ENCODE data around the gene ZMYM4. TPM values are rescaled to one million over a fixed set of nuclear protein-coding genes. Genes with fewer than 3 reads are reported as not detected.

ZMYM4 gene
- polyA plus RNA-seq, 1 of the 3 experiments (the other 2 are of a cell fraction), result 12.2 TPM

DNA sequence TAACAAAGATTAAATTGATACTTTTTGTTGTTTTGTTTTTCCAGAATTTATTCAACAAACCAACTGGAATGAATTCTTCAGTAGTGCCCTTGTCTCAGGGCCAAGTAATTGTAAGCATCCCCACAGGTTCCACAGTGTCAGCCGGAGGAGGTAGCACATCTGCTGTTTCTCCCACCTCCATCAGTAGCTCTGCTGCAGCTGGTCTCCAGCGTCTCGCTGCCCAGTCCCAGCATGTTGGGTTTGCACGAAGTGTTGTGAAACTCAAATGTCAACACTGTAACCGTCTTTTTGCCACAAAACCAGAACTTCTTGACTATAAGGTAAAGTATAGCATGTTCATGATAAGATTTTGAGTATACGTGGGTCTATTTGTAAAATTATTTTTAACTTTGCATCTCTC lies 118.5 kb downstream of the ZMYM4 start (continued):
- no peak for TF ChIP-seq GABPA (IDR thresholded peaks at IDR 0.05; ENCODE audit: low read depth)

DNA sequence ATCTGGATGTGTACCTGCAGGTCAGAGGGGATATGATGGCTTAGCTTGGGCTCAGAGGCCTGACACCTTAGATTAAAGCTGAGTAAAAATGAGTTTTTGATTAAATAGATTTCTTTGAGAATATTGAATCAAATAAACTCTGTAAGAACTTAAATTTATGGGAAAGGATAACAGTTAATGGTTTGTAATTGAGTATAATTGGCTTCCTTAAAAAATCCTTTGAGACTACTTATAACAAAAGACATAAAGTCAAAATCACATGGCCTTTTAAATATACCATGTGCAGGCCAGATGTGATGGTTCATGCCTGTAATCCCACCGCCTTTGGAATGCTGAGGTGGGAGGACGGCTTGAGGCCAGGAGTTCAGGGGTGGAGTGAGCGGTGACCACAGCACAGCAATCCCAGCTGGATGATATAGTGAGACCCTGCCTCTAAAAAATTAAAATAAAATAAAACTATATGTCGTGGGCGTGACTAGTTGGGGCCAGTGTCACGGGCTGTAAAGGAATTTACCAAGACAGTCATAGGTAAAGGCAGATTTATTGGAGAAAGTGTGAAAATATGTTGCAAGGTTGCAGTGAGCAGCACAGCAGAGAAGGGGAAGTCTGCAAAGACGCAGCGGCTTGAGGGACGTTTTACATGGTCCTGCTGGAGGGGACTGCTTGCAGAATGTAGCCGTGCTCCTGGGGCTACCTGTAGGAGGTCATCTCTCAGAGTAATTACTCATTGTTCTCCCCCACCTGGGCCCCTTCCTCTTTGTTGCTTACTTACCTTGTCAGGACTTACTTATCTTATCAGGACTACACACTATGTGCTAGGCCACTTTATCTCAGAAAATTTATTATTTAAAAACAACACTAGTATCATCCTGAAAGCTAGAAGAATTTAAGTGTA lies 122.3 kb downstream of the ZMYM4 start:
- H4K20me1 ChIP-seq (ENCODE audit: insufficient read depth), result no peaks in the 10 kb centered on the region
- 97% methylated on average over 10 of the region's 10 CpGs for WGBS (ENCODE audit: low lambda C conversion rate)
- H3K9me2 ChIP-seq, result peaks cover 3% of the 10 kb centered on the region; the same call in 1 of the 2 replicates
- H3K9me3 ChIP-seq, result no peaks in the 10 kb centered on the region
- DNase-seq, result no peak
- POLR2A ChIA-PET, result interaction anchor here (0.6 kb wide), 1 partner anchor 58 kb away, joined by 4 read pairs; no protein-coding TSS in a partner anchor
- no peaks in the 10 kb centered on the region for H3K4me1 ChIP-seq (ENCODE audit: control insufficient read depth in 1 of 2, insufficient read depth in 2 of 2, low read depth in 1 of 2, low read length in 1 of 2)
- no peak overlapping the region for H2AFZ ChIP-seq (ENCODE audit: low read depth)
- H3K79me2 ChIP-seq (ENCODE audit: insufficient read depth), result no peaks in the 10 kb centered on the region
- no peaks in the 10 kb centered on the region for H3K27me3 ChIP-seq (ENCODE audit: insufficient read depth)
- peaks cover 8% of the 10 kb centered on the region for H3F3A ChIP-seq (replicated peaks; ENCODE audit: insufficient read depth)
- H3K4me2 ChIP-seq, result no peak overlapping the region
- no peak overlapping the region for H3K9ac ChIP-seq
- CTCF ChIA-PET, result interaction anchor here (1.0 kb wide), 1 partner anchor 15 kb away, joined by 4 read pairs; no protein-coding TSS in a partner anchor
- H3K36me3 ChIP-seq (replicated peaks in 1 of 2; ENCODE audit: control insufficient read depth in 1 of 2, insufficient read depth in 2 of 2, low read length in 1 of 2), result peaks cover 80 to 89% of the 10 kb centered on the region in 2 experiments
- no peak overlapping the region for H3K4me3 ChIP-seq (ENCODE audit: low read depth in 2 of 2, low read length in 1 of 2)
- TF ChIP-seq TEAD4 (IDR thresholded peaks at IDR 0.05; ENCODE audit: borderline replicate concordance, insufficient read depth), result no peak
- no peak for TF ChIP-seq RXRA (IDR thresholded peaks at IDR 0.05; ENCODE audit: borderline replicate concordance, low read depth)
- TF ChIP-seq, protein P1, sequence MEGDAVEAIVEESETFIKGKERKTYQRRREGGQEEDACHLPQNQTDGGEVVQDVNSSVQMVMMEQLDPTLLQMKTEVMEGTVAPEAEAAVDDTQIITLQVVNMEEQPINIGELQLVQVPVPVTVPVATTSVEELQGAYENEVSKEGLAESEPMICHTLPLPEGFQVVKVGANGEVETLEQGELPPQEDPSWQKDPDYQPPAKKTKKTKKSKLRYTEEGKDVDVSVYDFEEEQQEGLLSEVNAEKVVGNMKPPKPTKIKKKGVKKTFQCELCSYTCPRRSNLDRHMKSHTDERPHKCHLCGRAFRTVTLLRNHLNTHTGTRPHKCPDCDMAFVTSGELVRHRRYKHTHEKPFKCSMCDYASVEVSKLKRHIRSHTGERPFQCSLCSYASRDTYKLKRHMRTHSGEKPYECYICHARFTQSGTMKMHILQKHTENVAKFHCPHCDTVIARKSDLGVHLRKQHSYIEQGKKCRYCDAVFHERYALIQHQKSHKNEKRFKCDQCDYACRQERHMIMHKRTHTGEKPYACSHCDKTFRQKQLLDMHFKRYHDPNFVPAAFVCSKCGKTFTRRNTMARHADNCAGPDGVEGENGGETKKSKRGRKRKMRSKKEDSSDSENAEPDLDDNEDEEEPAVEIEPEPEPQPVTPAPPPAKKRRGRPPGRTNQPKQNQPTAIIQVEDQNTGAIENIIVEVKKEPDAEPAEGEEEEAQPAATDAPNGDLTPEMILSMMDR (IDR thresholded peaks at IDR 0.05), result no peak
- H3K27ac ChIP-seq (ENCODE audit: low read depth in 2 of 2, low read length in 1 of 2), result no peak overlapping the region

DNA sequence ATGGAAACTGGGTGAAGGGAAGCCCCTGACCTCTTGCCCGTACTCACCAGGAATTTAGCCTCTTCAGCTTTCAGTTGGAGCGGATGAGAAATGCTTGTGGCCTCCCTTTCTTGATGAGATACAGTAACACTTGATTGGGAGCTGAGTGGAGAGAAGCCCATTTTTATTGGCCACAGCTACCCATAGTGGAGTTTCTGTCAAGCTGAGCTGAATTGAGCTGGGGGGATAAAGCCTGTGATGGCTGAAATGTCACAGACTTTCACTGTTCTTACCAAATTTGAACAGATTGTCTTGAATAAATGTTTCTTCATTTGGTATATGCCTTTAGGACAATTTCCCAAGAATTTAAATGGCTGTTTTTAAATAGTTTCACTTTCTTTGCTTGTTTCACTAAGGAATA lies 125.9 kb downstream of the ZMYM4 start:
- TF ChIP-seq ELF1 (IDR thresholded peaks at IDR 0.05) (no peak), EP300 (IDR thresholded peaks at IDR 0.05; ENCODE audit: borderline replicate concordance in 1 of 2, low read depth in 1 of 2, low read length in 1 of 2) (no peak), GABPA (IDR thresholded peaks at IDR 0.05; ENCODE audit: low read depth) (no peak), MEF2A (IDR thresholded peaks at IDR 0.05; ENCODE audit: borderline replicate concordance, low read depth) (no peak), CHD2 (IDR thresholded peaks at IDR 0.05; ENCODE audit: low read length, partially characterized antibody) (no peak), RCOR1 (IDR thresholded peaks at IDR 0.05; ENCODE audit: low read length) (no peak), JUND (IDR thresholded peaks at IDR 0.05) (no peak), EZH2phosphoT487 (IDR thresholded peaks at IDR 0.05; ENCODE audit: borderline replicate concordance, low read depth) (no peak), TEAD4 (IDR thresholded peaks at IDR 0.05; ENCODE audit: borderline replicate concordance, insufficient read depth) (no peak), NFIC (IDR thresholded peaks at IDR 0.05; ENCODE audit: borderline replicate concordance) (no peak), SIN3A (IDR thresholded peaks at IDR 0.05; ENCODE audit: borderline replicate concordance, low read depth, low read length) (no peak), MXI1 (IDR thresholded peaks at IDR 0.05; ENCODE audit: low read depth, low read length) (no peak), FOSL2 (IDR thresholded peaks at IDR 0.05; ENCODE audit: borderline replicate concordance, low read depth) (no peak)
- TF ChIP-seq, protein P2, sequence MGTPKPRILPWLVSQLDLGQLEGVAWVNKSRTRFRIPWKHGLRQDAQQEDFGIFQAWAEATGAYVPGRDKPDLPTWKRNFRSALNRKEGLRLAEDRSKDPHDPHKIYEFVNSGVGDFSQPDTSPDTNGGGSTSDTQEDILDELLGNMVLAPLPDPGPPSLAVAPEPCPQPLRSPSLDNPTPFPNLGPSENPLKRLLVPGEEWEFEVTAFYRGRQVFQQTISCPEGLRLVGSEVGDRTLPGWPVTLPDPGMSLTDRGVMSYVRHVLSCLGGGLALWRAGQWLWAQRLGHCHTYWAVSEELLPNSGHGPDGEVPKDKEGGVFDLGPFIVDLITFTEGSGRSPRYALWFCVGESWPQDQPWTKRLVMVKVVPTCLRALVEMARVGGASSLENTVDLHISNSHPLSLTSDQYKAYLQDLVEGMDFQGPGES (IDR thresholded peaks at IDR 0.05; ENCODE audit: low read depth, low read length), result no peak
- TF ChIP-seq, protein P3, sequence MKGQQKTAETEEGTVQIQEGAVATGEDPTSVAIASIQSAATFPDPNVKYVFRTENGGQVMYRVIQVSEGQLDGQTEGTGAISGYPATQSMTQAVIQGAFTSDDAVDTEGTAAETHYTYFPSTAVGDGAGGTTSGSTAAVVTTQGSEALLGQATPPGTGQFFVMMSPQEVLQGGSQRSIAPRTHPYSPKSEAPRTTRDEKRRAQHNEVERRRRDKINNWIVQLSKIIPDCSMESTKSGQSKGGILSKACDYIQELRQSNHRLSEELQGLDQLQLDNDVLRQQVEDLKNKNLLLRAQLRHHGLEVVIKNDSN (IDR thresholded peaks at IDR 0.05; ENCODE audit: borderline replicate concordance, low read depth), result no peak
- TF ChIP-seq, protein P4, sequence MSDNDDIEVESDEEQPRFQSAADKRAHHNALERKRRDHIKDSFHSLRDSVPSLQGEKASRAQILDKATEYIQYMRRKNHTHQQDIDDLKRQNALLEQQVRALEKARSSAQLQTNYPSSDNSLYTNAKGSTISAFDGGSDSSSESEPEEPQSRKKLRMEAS (IDR thresholded peaks at IDR 0.05; ENCODE audit: low read depth), result no peak
- TF ChIP-seq, protein P1 (IDR thresholded peaks at IDR 0.05), result no peak
- H4K20me1 ChIP-seq (ENCODE audit: insufficient read depth), result no peaks in the 10 kb centered on the region
- ChIA-PET CTCF (no interaction called here), POLR2A (no interaction called here)
- peaks cover 91 to 92% of the 10 kb centered on the region in 2 experiments for H3K36me3 ChIP-seq (replicated peaks in 1 of 2; ENCODE audit: control insufficient read depth in 1 of 2, insufficient read depth in 2 of 2, low read length in 1 of 2)
- no peak overlapping the region for H3K27ac ChIP-seq (ENCODE audit: low read depth in 2 of 2, low read length in 1 of 2)
- H3K9me2 ChIP-seq, result peaks cover 3% of the 10 kb centered on the region; the same call in 1 of the 2 replicates
- no peaks in the 10 kb centered on the region for H3K79me2 ChIP-seq (ENCODE audit: insufficient read depth)
- no peaks in the 10 kb centered on the region; a peak in 1 of 4 replicates for H3K4me1 ChIP-seq (ENCODE audit: control insufficient read depth in 1 of 2, insufficient read depth in 2 of 2, low read depth in 1 of 2, low read length in 1 of 2)
- peaks cover 14% of the 10 kb centered on the region for H3F3A ChIP-seq (replicated peaks; ENCODE audit: insufficient read depth)
- H3K9me3 ChIP-seq, result no peaks in the 10 kb centered on the region
- no peak overlapping the region for H2AFZ ChIP-seq (ENCODE audit: low read depth)
- no peak overlapping the region for H3K4me2 ChIP-seq
- H3K27me3 ChIP-seq (ENCODE audit: insufficient read depth), result no peaks in the 10 kb centered on the region
- no peak for DNase-seq
- H3K9ac ChIP-seq, result no peak overlapping the region
- no peak overlapping the region for H3K4me3 ChIP-seq (ENCODE audit: low read depth in 2 of 2, low read length in 1 of 2)
- 90% methylated on average over 2 of the region's 2 CpGs for WGBS (ENCODE audit: low lambda C conversion rate)
